HG03342 (cell line): ENCODE measurements around the gene MED13.
"Not testable (repeated sequence)": the region's sequence is repeated elsewhere in the genome, so short reads cannot be mapped to it uniquely, and the experiment has no call there.

Source experiments
- ATAC-seq: cut with Tn5 transposase; IDR thresholded peaks from one replicate; pipeline ENCODE4 v1.9.1; 2021; ENCODE audit warnings: mild to moderate bottlenecking, moderate library complexity; ENCODE audit not compliant: unreplicated experiment

MED13 gene

DNA sequence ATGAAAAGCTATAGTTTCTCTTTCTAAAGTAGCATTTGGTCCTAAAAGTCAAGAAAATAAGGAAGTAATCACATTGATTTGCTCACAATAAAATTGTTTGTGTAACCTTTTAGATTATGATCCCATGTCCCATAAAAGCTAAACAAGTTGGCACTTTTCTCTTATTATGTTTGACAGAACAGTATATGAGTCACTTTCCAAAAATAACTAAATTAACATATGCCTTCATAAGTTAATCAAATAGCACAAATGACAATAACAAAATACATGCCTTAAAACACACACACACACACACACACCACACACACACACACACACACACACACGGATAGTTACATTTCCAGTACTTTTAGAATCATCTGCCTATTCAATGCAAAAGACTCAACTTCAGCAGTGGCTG, 2.8 kb downstream of the MED13 start:
- ATAC-seq, result no peak

DNA sequence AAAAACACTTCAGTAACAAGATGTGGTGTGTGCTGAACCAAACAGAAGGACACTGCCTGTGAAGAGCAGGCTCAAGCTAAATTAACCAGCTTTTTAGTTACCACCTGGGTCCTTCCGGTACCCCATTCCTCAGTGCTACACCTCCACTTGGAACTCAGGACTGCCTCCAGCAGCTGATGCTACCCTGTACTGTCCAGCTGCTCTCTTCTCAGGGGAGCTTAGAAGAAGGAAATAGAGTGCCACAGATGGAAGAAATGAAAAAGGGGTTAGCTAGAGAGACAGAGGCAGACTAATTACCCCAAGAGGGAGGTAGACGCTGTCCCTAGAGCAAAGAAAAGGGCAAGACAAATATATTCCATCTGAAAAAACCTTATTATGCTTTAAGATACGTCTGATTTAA, 5.7 kb downstream of the MED13 start:
- ATAC-seq, result no peak

DNA sequence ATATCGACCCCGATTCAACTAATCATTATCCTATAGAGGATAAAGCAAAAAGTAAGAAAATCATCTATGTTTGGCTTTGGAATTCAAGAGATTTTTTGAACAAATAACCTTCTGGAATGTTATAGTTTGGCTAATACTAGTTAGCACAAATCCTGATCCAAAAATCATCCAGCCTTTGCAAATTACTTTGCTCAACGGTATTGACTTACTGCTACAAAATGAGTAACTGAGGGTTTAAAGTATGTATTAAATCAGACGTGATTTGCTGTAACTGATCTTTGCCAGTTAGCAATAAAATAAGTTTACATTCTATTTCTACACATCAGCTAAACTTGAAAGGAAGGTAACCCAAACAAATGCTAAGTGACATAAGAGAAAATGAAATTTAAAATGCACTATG, 6.5 kb downstream of the MED13 start:
- no peak for ATAC-seq

DNA sequence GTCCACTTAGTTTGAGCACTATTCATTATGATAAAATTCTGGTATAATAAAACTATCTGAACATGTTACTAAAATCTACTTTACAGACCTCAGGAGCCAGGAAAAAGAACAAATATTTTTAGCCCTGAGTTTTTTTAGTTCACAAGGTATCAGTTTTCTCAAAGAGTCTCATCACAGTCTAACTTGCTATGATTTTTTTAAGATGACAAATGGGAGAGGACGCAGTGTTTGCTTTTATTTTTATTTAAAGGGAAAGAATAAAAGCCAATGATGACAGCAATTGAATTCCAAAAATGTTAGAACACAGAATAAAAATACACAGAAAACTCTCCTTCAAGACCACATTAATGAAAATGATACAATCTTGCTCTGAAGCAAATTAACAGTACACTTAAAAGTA, 7.4 kb downstream of the MED13 start:
- no peak for ATAC-seq

DNA sequence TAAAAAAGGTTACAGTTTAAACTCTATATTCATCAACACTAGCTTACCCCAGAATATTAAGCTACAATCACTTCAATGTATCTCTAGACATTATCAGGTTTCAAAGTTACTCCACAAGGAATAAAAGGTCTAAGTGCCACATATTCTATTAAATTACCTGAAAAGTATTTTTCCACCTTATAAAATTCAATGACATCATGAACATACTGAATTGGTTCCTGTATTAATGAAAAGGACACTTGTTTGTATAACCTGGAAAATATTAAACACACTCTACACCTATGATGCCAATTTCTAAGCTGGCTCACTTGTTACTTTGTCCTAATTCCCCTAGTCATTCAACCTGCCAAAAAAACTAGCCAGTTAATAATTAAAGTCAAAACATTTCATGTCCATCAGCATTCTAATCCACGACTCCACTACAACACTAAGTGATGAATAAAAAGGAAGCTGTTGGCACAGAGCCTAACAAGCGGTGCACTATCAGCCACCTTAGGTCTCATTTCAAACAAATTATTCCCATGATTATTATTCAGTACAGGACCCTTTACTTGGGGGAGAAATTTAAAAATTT, 12.2 kb downstream of the MED13 start:
- no peak for ATAC-seq

DNA sequence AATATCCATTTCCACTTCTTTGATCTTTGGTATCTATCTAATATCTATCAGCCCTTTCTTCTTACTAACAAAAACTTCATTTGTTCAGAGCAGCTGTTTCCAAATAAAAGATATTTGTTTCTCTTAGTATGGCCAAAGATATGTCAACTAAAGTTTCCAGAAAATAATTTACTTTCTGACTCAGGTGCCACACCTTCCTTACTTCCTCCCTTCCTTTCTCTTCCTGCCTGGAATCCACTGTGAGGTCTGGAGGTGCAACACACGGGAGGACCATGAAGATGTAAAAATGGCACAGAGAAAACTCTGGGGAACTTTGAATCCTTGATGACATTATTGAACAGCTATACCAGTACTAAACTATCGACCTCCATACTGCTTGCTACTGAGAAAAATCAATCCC, 14.0 kb downstream of the MED13 start:
- ATAC-seq, result no peak

DNA sequence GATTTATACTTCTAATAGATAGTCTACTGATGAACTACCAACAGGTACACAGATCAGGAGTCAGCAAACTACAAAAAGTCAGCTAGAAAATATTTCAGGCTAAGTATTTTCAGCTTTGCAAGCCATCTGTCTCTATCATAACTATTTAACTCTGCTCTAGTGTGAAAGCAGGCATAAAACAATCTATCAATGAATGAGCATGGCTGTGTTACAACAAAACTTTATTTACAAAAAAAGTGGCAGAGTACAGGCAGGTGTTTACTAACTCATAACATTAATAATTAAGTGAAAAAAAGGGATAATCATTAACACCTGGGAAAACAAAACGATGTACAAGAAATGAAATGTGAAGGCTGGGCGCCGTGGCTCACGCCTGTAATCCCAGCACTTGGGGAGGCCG, 15.8 kb downstream of the MED13 start:
- no peak for ATAC-seq

DNA sequence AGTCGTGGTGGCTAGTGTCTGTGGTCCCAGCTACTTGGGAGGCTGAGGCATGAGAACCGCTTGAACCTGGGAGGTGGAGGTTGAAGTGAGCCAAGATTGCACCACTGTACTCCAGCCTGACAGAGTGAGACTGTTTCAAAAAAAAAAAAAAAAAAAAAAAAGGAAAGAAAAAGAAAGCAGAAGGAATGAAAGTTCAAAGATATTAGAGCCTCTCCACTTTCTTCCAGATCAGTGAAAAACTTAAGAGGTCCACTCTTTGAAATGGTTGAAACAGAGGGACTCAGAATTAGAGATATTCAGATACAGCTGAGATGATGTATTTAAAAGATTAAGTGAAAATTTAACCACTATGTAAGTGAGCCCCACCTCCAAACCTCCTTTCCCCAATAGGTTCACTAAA, 16.8 kb downstream of the MED13 start:
- no peak for ATAC-seq

DNA sequence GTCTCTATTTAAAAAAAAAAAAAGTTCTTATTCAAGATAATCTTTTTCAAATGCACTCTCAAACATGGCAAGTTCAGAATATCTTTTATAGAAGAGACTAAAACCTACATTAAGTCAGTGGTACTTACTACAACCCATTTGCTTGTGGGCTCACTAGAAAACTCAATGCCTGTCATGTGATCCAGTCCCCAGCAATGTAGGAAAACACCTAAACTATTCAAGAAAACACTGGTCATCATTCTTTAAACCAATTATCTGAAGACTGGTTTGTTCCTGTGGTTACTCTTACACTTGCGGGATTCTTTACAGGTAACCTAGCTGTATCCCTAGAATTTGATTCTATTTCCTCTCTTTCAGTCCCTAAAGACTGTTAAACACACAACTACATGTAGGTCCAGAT, 19.6 kb downstream of the MED13 start:
- ATAC-seq, result no peak

DNA sequence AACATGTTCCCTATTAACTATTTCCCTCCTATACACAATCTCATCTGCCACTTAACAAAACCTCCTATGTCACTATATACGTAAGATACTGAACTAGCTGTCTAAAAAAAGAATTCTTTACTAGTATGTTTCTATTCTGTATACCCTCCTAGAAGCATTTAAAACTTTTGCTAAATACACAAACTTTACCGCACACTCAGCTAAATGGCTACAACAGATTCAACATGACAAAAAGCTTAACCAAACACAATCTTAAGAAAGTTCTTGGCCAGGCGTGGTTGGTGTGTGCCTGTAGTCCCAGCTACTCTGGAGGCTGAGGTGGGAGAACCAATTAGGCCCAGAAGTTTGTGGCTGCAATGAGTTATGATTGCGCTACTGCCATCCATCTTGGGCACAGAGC, 20.0 kb downstream of the MED13 start:
- ATAC-seq, result no peak

DNA sequence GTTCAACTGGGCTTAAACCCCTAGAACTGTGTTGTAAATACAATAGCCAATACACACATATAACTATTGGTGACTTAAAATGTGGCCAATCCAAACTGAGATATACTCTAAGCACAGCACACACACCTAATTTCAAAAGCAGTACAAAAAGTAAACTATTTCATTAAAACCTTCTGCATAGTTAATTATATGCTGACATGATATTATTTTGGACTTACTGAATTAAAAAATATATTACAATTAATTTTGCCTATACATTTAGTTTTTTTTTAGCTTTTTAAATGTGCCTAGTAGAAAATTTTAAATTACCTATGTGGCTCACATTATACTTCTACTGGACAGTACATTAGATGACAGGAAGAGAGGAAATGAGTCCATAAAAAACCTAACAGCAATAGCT, 21.5 kb downstream of the MED13 start:
- ATAC-seq, result no peak

DNA sequence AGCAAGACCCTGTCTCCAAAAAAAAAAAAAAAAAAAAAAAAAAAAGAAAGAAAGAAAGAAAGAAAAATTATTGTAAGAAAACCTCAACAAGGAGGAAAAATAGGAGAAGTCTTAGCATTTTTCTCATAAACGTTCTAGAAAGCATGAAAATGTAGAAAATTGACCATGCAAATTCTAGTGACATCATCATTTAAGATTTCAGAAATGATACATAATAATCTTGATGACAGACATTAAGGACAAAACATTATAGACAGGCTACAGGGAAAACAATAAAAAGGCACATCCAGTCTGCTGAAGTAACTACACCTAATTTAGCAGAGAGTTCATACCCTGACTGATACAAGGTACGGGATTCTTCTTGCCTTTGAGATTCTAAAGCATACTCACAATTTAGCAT, 21.9 kb downstream of the MED13 start:
- no peak for ATAC-seq

DNA sequence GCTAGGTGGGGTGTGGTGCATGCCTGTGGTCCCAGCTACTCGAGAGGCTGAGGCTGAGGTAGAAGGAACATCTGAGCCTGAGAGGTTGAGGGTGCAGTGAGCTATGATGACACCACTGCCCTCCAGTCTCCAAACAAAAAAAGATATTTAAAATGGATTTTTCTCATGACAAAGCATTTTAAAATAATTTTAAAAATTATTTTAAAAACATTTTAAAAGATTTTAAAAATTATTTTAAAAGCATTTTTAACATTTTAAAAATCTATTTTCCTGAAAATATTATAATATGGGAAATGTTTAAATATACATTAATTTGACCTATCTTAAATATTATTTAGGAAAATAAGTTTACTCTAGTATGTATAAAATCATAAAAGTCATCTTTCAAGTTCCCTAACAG, 26.8 kb downstream of the MED13 start:
- no peak for ATAC-seq

DNA sequence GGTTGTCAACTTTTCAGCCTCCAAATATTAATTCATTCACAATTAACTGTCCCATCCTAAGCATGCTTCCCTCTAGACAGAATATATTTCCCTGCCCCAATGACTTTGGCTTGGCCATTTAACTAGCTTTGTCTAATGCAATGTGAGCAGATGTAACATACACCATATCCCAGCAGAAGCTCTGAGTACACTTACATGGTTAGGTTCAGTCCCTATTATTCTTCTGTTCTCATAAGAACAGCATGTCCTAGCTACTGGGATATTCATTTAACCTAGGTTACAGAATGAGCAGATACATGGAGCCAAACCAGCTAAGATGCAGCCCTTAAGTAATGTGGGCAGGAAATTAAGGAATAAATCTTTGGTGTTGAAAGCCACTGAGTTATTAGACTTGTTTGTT, 31.8 kb downstream of the MED13 start:
- ATAC-seq, result no peak

DNA sequence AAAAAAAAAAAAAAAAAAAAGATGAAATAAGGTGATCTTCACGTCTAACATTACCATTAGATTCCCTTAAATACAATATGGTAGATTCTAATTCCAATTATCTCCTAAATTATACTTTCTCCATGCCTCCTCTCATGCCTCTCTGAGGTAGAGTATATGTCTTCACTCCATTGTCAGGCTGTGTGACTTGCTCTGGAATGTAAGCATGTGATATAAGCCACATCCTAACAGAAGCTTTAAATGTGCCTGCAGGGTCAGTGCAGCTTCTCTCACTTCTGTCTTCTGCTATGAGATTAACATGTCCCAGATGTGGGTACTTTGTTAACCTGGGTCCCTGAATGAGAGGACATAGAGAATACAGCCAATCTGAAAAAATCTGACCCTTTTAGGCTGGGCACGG, 32.6 kb downstream of the MED13 start:
- no peak for ATAC-seq

DNA sequence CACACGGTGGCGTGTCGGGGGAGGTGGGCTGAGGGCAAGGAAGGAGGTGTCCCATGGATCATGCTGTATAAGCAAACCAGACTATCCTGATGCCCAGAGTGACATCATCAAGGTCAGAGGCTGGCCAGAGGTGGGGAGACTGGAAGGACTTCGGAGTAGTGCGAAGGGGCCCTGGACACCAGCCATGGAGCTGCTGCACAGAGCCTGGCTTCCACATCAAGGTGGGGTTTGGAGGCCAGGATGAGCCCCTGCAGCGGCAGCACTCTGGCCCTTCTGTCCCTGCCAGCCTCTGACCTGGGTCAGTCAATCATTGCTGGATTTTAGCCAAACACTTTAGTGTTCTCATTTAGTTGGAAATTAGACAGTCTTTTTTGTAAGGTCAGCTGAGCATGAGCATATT, 34.8 kb downstream of the MED13 start:
- no peak for ATAC-seq

DNA sequence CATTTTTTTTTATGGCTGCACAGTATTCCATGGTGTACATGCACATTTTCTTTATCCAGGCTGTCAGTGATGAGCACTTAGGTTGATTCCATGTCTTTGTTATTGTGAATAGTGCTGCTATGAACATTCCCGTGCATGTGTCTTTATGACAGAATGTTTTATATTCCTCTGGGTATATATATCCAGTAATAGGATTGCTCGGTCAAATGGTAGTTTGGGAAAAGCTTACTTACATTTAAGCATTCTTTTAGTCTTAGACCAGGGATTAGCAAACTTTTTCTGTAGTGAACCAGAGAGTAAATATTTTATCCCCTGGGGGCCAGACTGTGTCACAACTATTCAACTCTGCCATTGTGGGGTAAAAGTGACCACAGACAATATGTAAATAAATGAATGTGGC, 40.2 kb downstream of the MED13 start:
- ATAC-seq, result no peak

DNA sequence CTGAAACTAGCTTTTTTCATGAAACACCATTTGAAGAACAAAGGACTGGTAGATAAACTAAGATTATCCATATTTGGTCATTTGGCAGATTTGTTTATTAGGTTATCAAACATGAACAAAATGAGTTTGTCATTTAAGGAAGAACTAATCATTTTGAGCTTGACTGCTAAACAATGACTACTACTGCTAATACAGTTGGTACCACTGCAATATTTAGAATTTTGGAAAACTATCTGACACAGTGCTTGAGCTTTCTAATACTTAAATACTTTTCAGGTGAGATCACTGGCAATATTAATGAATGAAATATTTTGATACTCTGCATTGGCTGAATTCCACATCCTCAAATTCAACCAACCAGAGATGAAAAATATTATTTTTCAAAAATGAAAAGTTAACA, 47.2 kb downstream of the MED13 start:
- no peak for ATAC-seq

DNA sequence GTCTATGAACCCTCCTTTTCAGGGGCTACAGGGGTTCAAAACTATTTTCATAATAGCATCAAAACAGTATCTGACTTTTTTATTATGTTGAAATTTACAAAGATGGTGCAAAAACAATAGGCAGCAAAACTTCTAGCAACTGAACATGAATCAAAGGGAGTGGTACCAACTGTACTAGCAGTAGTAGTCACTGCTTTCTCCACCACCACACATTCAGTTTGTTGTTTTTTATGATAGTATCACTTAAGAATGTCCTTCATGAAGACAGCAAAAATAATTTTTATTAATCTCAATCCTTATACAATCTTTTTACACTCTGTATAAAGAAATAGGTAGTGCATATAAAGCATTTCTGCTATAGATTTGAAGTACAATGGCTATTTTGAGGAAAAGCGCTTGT, 47.6 kb downstream of the MED13 start:
- ATAC-seq, result no peak

DNA sequence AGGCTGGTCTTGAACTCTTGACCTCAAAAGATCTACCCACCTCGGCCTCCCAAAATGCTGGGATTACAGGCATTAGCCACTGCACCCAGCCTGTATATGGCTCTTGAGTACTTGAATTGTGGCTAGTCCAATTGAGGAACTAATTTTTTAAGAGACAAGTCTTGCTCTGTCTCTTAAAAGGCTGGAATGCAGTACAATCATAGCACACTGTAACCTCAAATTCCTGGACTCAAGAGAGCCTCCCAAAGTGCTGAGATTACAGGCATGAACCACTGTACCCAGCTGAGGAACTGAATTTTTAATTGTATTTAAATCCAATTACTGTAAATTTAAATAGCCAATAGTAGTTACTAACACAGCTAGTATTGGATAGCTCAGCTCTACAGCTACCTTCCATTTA, 50.6 kb downstream of the MED13 start:
- ATAC-seq, result no peak

DNA sequence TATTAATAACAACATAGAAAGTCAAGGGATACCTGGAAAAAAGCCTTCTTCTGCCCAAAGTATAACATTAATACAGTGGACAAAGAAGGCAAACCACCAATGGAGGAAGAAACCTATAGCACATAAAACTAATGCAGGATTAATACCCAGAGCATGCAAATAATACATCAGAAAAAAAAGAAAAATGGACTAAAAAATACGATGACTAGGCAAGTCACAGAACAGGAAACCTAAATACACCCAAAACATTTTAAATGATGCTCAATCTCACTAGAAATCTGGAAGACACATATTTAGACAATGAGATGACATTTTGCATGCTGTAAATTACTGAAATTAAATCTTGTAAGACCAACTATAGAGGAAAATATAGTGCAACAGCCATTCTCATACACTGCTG, 55.9 kb downstream of the MED13 start:
- no peak for ATAC-seq

DNA sequence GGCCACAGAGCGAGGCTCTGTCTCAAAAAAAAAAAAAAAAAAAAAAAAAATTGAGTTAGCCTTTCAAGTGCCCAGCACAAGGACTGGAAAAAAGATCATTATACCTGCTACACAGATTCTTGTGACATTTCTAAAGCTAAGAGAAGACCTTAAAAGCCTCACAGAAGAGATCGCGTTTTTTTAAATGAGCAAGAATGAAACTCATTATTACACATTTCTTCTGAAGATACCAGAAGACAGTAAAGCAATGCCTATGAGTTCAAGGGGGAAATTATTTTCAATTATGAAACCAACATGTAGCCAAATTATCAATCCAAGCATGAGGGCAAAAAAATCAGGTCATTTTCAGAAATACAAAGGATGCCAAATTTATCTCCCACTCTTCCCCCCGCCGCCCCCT, 56.8 kb downstream of the MED13 start:
- ATAC-seq, result no peak

DNA sequence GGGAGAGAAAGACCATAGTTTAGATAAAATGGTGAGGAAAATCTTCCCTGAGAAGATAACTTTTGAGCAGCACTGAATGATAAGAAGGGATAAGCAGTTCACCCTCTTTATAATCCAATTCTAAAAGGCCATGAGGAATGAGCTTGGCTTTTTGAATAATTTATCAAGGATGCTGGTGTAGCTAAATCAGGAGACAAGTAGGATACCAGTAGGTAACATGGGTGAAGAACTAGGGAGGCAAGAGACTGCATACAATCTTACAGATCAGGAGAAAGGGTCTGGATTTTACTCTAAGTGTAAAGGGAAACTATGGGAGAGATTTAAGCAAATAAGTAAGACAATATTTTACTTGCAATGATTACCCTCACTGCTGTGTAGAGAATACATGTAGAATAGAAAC, 60.7 kb downstream of the MED13 start:
- no peak for ATAC-seq

DNA sequence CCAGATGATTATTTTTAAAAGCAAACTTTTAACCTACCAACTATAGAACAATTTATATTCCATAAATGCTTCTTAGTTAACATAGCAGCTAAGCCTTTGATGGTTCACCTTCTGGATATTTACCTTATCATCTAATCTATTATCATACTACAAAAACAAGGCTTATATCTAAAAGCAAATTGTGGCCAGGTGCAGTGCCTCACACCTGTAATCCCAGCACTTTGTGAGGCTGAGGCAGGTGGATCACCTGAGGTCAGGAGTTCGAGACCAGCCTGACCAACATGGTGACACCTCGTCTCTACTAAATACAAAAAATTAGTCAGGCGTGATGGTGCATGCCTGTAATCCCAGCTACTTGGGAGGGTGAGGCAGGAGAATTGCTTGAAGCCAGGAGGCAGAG, 61.9 kb downstream of the MED13 start:
- ATAC-seq, result not testable (repeated sequence)
